ENCODE results near the gene LGR6. TPM values are rescaled to one million over a fixed set of nuclear protein-coding genes. Genes with fewer than 3 reads are reported as not detected.
"Not testable (repeated sequence)": the region's sequence is repeated elsewhere in the genome, so short reads cannot be mapped to it uniquely, and the experiment has no call there.

Gene LGR6
- total and polyA plus RNA-seq, 7 experiments from 2014 or later = 0.16 to 5.8 (median 0.33) TPM; not detected in 1

DNA sequence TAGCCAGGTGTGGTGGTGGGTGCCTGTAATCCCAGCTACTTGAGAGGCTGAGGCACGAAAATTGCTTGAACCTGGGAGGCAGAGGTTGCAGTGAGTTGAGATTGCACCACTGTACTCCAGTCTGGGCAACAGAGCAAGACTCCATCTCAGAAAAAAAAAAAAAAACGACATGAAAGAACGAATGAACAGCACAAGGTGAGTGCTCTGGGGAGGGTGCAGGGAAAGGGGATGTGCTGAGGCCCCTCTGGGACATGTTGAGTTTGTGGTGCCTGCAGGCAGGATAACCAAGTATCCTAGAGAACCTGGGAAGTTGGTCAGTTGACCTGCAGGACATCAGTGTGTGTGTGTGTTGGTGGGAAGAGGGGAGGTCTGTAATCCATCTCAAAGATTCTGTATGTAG, 46.6 kb downstream of the LGR6 start:
- DNase-seq; H3K4me1 Mint-ChIP-seq; H3K4me1 ChIP-seq (ENCODE audit: control insufficient read depth in 2 of 2, insufficient read depth in 2 of 2, low read length in 2 of 2); H3K36me3 ChIP-seq (ENCODE audit: control insufficient read depth in 2 of 3, insufficient read depth in 3 of 3, low read length in 3 of 3); H3K36me3 Mint-ChIP-seq; ATAC-seq; H3K9me3 ChIP-seq (ENCODE audit: control insufficient read depth in 2 of 3, low read length in 3 of 3); CTCF ChIA-PET; H3K27me3 ChIP-seq (ENCODE audit: control insufficient read depth in 2 of 2, insufficient read depth in 2 of 2, low read length in 2 of 2); intact Hi-C loops (cut with micrococcal nuclease); H3K4me3 Mint-ChIP-seq; H3K4me3 ChIP-seq (ENCODE audit: low read length); POLR2A ChIA-PET; H3K9me3 Mint-ChIP-seq; H3K27ac ChIP-seq (ENCODE audit: low read depth, low read length): not testable (repeated sequence)
- peak overlapping the region in 2 of 9 donors; percentile 10 to 78 for H3K27ac Mint-ChIP-seq
- H3K27me3 Mint-ChIP-seq = peaks cover 4 to 33% (median 7%) of the 10 kb centered on the region in 5 donors

DNA sequence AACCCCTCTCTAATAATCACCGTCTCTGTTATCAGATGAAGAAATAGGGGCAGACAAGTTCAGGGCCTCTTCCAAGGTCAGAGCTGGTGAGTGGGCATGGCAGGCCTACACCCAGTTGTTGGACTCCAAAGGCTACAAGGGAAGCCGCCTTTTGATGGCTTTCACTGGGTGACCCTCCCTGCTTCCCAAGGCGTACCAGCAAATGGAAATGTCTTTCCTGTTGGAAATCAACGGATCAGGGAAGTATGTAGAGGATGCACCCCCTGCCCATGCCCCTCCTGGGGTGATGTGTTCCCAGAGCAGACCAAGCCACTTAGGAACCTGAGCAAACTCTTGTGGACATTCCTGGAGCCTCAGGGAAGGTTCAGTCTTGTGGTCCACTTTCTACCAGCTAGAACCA, 47.4 kb downstream of the LGR6 start:
- Mint-ChIP-seq H3K36me3 (no peaks in the 10 kb centered on the region), H3K9me3 (peaks cover 0 to 2% (median 0%) of the 10 kb centered on the region in 11 donors), H3K4me3 (no peak overlapping the region), H3K4me1 (peaks cover 0 to 4% (median 0%) of the 10 kb centered on the region in 7 donors), H3K27me3 (peaks cover 4 to 33% (median 7%) of the 10 kb centered on the region in 5 donors), H3K27ac (peak overlapping the region in 1 of 9 donors; percentile 33)
- DNase-seq (no peak), ATAC-seq (no peak)
- ChIA-PET CTCF (no interaction called here), POLR2A (no interaction called here)
- intact Hi-C loops (cut with micrococcal nuclease) = no loop called here
- Histone ChIP-seq H3K27me3 (ENCODE audit: control insufficient read depth in 2 of 2, insufficient read depth in 2 of 2, low read length in 2 of 2) (no peaks in the 10 kb centered on the region), H3K4me3 (ENCODE audit: low read length) (no peak overlapping the region), H3K36me3 (ENCODE audit: control insufficient read depth in 2 of 3, insufficient read depth in 3 of 3, low read length in 3 of 3) (no peaks in the 10 kb centered on the region), H3K4me1 (ENCODE audit: control insufficient read depth in 2 of 2, insufficient read depth in 2 of 2, low read length in 2 of 2) (no peaks in the 10 kb centered on the region), H3K27ac (ENCODE audit: low read depth, low read length) (no peak overlapping the region), H3K9me3 (ENCODE audit: control insufficient read depth in 2 of 3, low read length in 3 of 3) (no peaks in the 10 kb centered on the region)

DNA sequence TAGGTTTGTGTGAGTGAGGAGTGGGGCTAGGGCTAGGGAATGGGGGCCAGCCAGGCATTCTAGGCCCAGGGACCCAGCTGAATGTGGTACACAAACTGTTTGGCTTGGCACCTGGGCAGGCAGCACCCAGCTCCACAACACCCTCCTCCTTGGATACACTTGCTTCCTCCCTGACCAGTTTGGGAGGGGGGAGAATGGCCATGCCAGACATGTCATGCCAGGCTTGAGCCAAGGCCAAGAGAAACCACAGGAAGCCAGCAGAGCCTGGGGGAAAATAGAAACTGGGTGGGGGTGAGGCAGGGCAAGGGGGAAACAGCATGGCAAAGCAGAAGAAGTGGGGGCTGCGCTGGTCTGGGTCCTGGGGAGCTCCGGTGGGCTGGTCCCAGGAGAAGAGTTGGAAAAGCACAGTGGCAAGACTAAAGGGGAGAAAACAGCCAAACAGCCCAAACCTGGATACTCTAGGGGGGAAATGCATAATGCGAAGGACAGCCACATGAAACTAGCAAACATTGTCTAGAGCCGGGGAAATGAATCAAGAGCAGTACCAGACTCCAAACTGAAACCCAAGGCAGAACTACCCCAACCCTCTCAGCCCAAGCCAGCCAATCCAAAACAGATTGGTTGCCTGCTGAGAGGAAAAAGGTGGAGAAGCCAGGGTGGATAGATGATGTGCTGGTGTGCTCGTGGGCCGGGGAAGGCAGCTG, 47.9 kb downstream of the LGR6 start:
- Histone ChIP-seq H3K4me3 (ENCODE audit: low read length) (no peak overlapping the region), H3K4me1 (ENCODE audit: control insufficient read depth in 2 of 2, insufficient read depth in 2 of 2, low read length in 2 of 2) (no peaks in the 10 kb centered on the region), H3K9me3 (ENCODE audit: control insufficient read depth in 2 of 3, low read length in 3 of 3) (no peaks in the 10 kb centered on the region), H3K27ac (ENCODE audit: low read depth, low read length) (no peak overlapping the region), H3K27me3 (ENCODE audit: control insufficient read depth in 2 of 2, insufficient read depth in 2 of 2, low read length in 2 of 2) (no peaks in the 10 kb centered on the region), H3K36me3 (ENCODE audit: control insufficient read depth in 2 of 3, insufficient read depth in 3 of 3, low read length in 3 of 3) (no peaks in the 10 kb centered on the region)
- H3K27ac Mint-ChIP-seq = no peak overlapping the region
- ChIA-PET CTCF (no interaction called here), POLR2A (no interaction called here)
- H3K36me3 Mint-ChIP-seq = no peaks in the 10 kb centered on the region
- DNase-seq = no peak
- H3K9me3 Mint-ChIP-seq = peaks cover 0 to 2% (median 0%) of the 10 kb centered on the region in 11 donors
- peaks cover 0 to 2% (median 0%) of the 10 kb centered on the region in 7 donors for H3K4me1 Mint-ChIP-seq
- intact Hi-C loops (cut with micrococcal nuclease) = no loop called here
- ATAC-seq = no peak
- H3K27me3 Mint-ChIP-seq = peaks cover under 1 to 27% (median 1%) of the 10 kb centered on the region in 5 donors
- no peak overlapping the region for H3K4me3 Mint-ChIP-seq

DNA sequence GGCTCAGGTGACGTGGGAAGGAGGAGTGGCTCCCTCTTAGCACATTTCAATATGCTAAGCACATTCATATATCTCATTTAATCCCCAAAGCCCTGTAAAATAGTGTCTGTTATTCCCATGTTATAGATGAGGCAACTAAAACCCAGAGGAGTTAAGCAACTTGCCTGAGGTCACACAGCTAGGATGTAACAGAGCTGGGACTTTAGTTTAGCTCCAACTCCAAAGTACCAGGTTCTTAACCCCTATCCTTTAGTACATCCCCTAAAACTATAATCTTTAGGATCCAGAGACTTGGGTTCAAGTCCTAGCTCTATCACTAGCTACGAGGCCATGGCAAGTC, 48.5 kb downstream of the LGR6 start:
- Mint-ChIP-seq H3K36me3 (no peaks in the 10 kb centered on the region), H3K4me3 (no peak overlapping the region), H3K27ac (no peak overlapping the region), H3K9me3 (peaks cover 0 to 2% (median 0%) of the 10 kb centered on the region in 11 donors), H3K27me3 (peaks cover 0 to 25% (median 0%) of the 10 kb centered on the region in 5 donors), H3K4me1 (peaks cover 0 to 2% (median 0%) of the 10 kb centered on the region in 7 donors)
- CTCF ChIA-PET = no interaction called here
- intact Hi-C loops (cut with micrococcal nuclease) = no loop called here
- ATAC-seq (no peak), DNase-seq (no peak)
- no peaks in the 10 kb centered on the region for H3K36me3 ChIP-seq (ENCODE audit: control insufficient read depth in 2 of 3, insufficient read depth in 3 of 3, low read length in 3 of 3)
- H3K27me3 ChIP-seq (ENCODE audit: control insufficient read depth in 2 of 2, insufficient read depth in 2 of 2, low read length in 2 of 2) = no peaks in the 10 kb centered on the region
- no peak overlapping the region for H3K27ac ChIP-seq (ENCODE audit: low read depth, low read length)
- POLR2A ChIA-PET = no interaction called here
- H3K4me1 ChIP-seq (ENCODE audit: control insufficient read depth in 2 of 2, insufficient read depth in 2 of 2, low read length in 2 of 2) = no peaks in the 10 kb centered on the region
- H3K9me3 ChIP-seq (ENCODE audit: control insufficient read depth in 2 of 3, low read length in 3 of 3) = no peaks in the 10 kb centered on the region
- no peak overlapping the region for H3K4me3 ChIP-seq (ENCODE audit: low read length)

DNA sequence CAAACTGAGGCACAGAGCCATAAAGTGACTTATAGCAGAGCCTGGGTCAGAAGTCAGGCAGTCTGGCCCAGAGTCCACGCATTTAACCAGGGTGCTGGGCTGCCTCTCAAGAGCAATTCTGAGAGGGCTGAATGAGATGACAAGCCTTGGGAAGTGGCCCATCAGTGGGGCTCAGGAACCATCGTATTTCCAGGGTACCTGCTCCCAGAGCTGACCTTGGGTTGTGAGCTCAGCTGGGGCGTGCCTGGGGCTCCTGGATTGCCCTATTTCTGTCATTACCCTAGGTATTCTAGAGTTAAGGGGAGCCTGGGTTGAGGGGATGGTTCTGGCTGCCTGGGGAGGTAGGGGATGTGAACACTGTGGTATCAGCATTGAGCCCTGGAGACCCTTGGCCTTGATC, 49.4 kb downstream of the LGR6 start:
- Mint-ChIP-seq H3K27ac (no peak overlapping the region), H3K27me3 (peaks cover 0 to 19% (median 0%) of the 10 kb centered on the region in 5 donors), H3K9me3 (peaks cover 0 to 2% (median 0%) of the 10 kb centered on the region in 11 donors), H3K4me1 (peaks cover 0 to 2% (median 0%) of the 10 kb centered on the region in 7 donors), H3K4me3 (no peak overlapping the region), H3K36me3 (no peaks in the 10 kb centered on the region)
- ChIA-PET POLR2A (no interaction called here), CTCF (no interaction called here)
- intact Hi-C loops (cut with micrococcal nuclease) = no loop called here
- H3K4me3 ChIP-seq (ENCODE audit: low read length) = no peak overlapping the region
- DNase-seq = no peak
- H3K27me3 ChIP-seq (ENCODE audit: control insufficient read depth in 2 of 2, insufficient read depth in 2 of 2, low read length in 2 of 2) = no peaks in the 10 kb centered on the region
- H3K27ac ChIP-seq (ENCODE audit: low read depth, low read length) = no peak overlapping the region
- no peak for ATAC-seq
- H3K9me3 ChIP-seq (ENCODE audit: control insufficient read depth in 2 of 3, low read length in 3 of 3) = no peaks in the 10 kb centered on the region
- H3K36me3 ChIP-seq (ENCODE audit: control insufficient read depth in 2 of 3, insufficient read depth in 3 of 3, low read length in 3 of 3) = no peaks in the 10 kb centered on the region
- H3K4me1 ChIP-seq (ENCODE audit: control insufficient read depth in 2 of 2, insufficient read depth in 2 of 2, low read length in 2 of 2) = no peaks in the 10 kb centered on the region

DNA sequence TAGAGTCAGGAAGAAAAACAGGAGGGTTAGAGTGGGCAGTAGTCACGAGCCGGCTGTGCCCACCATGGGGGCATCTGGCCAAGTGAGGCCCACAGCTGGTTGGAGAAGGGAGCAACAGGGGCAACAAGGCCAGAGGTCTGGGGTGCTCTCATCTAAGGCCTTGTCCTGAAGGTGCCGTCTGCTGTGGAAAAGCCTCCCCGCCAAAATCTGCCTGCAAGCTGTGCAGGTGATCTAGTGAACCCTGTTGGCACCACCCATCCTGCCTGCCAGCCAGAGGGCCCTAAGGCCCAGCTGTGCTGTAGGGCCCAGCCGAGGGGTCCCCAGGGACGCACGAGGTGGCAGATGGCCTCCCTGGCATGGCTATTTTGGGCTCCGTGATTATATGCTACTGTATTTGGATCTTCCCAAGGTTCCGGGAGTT, 51.3 kb downstream of the LGR6 start:
- CTCF ChIA-PET = no interaction called here

DNA sequence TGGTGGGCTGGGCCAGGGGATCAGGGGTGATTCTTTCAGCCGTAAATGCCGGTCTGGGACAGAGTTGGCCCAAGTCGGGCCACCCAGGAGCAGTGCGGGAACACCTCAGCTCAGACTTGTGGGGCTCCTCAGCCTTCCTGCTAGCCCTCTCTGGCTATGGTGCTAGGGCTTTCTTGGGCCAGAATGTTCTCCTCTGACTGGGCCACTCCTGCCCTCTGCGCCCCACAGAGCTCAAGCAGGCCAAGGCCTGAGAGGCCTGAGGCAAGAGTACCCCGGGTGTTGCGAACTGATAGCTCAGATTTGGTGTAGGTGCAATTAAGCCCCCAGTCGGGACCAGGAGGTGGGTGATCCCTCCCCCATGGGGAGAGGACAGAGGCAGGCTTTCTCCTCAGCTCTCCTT, 51.8 kb downstream of the LGR6 start:
- DNase-seq (no peak), ATAC-seq (no peak)
- Histone ChIP-seq H3K4me3 (ENCODE audit: low read length) (no peak overlapping the region), H3K9me3 (ENCODE audit: control insufficient read depth in 2 of 3, low read length in 3 of 3) (no peaks in the 10 kb centered on the region), H3K27ac (ENCODE audit: low read depth, low read length) (no peak overlapping the region), H3K27me3 (ENCODE audit: control insufficient read depth in 2 of 2, insufficient read depth in 2 of 2, low read length in 2 of 2) (no peaks in the 10 kb centered on the region), H3K4me1 (ENCODE audit: control insufficient read depth in 2 of 2, insufficient read depth in 2 of 2, low read length in 2 of 2) (no peaks in the 10 kb centered on the region), H3K36me3 (ENCODE audit: control insufficient read depth in 2 of 3, insufficient read depth in 3 of 3, low read length in 3 of 3) (no peaks in the 10 kb centered on the region)
- no peak overlapping the region for H3K4me3 Mint-ChIP-seq
- intact Hi-C loops (cut with micrococcal nuclease) = no loop called here
- peaks cover 0 to 5% (median 0%) of the 10 kb centered on the region in 7 donors for H3K4me1 Mint-ChIP-seq
- no peak overlapping the region for H3K27ac Mint-ChIP-seq
- H3K27me3 Mint-ChIP-seq = peaks cover 0 to 22% (median 0%) of the 10 kb centered on the region in 5 donors
- no peaks in the 10 kb centered on the region for H3K36me3 Mint-ChIP-seq
- ChIA-PET POLR2A (no interaction called here), CTCF (no interaction called here)
- H3K9me3 Mint-ChIP-seq = peaks cover 0 to 2% (median 0%) of the 10 kb centered on the region in 11 donors

More for the DNA sequence above, 51.3 kb downstream of the LGR6 start:
- Histone ChIP-seq H3K27me3 (ENCODE audit: control insufficient read depth in 2 of 2, insufficient read depth in 2 of 2, low read length in 2 of 2) (no peaks in the 10 kb centered on the region), H3K4me1 (ENCODE audit: control insufficient read depth in 2 of 2, insufficient read depth in 2 of 2, low read length in 2 of 2) (no peaks in the 10 kb centered on the region), H3K36me3 (ENCODE audit: control insufficient read depth in 2 of 3, insufficient read depth in 3 of 3, low read length in 3 of 3) (no peaks in the 10 kb centered on the region), H3K27ac (ENCODE audit: low read depth, low read length) (no peak overlapping the region), H3K9me3 (ENCODE audit: control insufficient read depth in 2 of 3, low read length in 3 of 3) (no peaks in the 10 kb centered on the region), H3K4me3 (ENCODE audit: low read length) (no peak overlapping the region)
- Mint-ChIP-seq H3K4me1 (peaks cover 0 to 3% (median 0%) of the 10 kb centered on the region in 7 donors), H3K27ac (no peak overlapping the region), H3K36me3 (no peaks in the 10 kb centered on the region), H3K9me3 (peaks cover 0 to 2% (median 0%) of the 10 kb centered on the region in 11 donors), H3K27me3 (peaks cover 0 to 24% (median 0%) of the 10 kb centered on the region in 5 donors), H3K4me3 (no peak overlapping the region)
- POLR2A ChIA-PET = no interaction called here
- intact Hi-C loops (cut with micrococcal nuclease) = no loop called here
- DNase-seq (no peak), ATAC-seq (no peak)
